Stimulated activated CD8-positive, alpha-beta memory T cell treated with anti-CD3 and anti-CD28 coated beads, Interleukin-7, amount 100 ng/mL, for 48 hours (primary cell): ENCODE measurements around the gene ZNF750.
A peak's percentile ranks its signal among the peaks of the same experiment; 100 is the strongest.
"Not testable (repeated sequence)": the region's sequence is repeated elsewhere in the genome, so short reads cannot be mapped to it uniquely, and the experiment has no call there.

Experiments used
- DNase-seq, 2 donors: peaks; one replicate each; pipeline ENCODE4 v3.0.0-alpha.2; 2020; ENCODE audit warnings: low read depth in 1 of 2; ENCODE audit errors: extremely low read depth in 1 of 2

ZNF750 gene

GRCh38 chr17:82798752-82799151 is 41.1 kb downstream of the ZNF750 start:
- no peak for DNase-seq

DNA sequence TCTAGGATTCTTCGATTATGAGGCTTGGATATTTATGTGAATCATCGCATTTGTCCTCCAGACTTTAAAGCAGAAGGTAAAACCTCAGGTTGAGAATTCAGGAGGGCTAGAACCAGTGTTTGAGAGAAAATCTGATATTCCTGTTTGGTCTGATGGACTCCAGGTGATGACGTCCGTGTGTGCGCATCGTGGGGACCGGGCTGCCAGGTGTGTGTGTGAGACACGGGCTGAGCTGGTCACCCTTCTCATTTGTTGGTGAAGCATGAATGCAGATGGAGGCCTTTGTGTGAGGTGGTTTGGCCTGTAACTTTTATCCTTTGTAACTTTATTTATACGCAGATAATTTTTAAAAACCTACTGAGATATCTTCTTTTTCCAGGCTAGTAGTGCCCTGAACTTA is 42.8 kb downstream of the ZNF750 start:
- no peak for DNase-seq

DNA sequence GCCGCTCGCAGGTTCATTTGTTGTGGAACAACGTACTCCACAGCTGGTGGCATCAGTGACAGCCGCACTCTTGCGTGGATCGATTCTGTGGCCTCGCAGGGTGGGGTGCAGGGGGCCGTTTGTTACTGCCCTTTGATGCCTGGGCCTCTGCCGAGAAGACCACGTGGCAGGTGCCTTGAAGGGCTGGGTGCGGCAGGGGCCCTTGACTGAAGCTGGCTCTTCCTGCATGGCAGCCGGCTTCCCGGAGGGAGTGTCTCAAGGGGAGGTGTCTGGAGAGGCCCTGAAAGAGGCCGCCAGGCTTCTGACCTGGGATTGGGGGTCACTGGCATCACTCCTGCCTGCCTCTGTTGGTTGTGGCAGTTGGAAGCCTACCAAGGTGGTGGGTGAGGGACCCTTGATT is 44.2 kb downstream of the ZNF750 start:
- no peak for DNase-seq

- no peak for DNase-seq
Observed at GRCh38 chr17:82794781-82795482, 44.9 kb downstream of the ZNF750 start.

DNA sequence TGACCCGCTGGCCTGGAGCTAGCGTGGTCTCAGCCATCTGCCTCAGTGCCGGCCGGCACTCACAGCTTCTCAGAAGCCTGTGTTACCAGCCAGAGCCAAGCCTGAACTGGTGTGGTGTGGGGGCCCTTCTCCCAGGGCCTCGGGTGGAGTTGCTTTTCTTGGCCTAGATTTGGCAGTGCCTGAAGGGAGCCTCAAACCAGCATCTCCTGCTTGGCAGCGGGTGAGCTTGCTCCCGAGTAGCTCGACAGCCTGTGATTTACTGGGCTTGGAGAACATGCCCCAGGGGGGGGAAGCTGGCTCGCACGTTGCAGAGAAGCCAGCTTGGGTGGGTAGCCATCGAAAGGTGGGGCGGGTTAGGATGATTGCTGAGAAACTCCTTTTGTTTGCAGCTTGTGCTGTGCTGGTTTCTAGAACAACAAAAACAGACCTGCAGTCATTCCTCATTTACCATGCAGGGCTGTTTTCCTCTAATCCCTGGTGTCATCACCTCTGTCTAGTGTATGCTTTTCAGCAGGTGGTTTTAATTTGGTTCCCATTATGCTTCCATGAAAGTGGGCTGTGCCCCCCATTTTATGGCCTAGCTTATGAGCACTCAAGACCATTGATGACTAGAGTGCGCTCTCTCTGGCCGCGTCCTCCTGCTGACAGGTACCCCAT is 45.7 kb downstream of the ZNF750 start:
- DNase-seq = no peak

DNA sequence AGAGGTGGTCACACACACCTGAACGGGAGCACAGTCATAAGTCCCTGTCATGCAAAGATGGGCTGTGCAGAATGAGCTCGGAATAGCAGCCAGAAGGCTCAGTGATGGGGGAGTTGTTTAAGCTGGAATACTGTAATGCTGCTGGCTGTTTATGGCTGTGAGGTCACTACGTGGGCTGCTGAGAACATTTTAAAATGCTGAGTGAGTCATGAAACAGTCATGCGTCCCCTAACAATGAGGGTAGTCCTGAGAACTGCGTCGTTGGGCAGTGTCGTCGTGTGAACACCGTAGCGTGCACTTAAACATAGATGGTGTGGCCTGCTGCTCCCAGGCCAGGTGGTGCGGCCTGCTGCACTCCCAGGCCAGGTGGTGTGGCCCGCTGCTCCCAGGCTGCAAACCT is 48.3 kb downstream of the ZNF750 start:
- DNase-seq = no peak

- DNase-seq = no peak
Observed at GRCh38 chr17:82790391-82790790, 49.4 kb downstream of the ZNF750 start.

DNA sequence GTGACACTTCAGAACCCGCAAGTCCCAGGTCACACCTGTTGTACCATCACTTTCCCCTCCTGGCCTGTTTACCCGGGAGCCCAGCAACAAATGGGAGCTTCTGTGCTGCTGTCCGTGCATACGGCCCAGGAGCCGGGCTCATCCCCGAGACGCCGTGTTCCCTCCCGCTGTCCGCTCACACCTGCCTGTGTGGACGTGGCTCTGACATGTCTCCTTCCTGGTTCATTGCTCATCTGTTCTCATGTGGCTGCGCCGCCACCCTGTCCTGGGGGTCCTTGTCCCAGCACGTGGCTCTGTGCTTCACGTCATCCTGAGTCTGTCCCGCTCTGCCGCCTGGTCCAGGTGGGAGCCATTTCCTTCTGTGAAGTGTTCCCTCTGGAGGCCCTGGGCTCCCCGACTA is 50.0 kb downstream of the ZNF750 start:
- DNase-seq = no peak

DNA sequence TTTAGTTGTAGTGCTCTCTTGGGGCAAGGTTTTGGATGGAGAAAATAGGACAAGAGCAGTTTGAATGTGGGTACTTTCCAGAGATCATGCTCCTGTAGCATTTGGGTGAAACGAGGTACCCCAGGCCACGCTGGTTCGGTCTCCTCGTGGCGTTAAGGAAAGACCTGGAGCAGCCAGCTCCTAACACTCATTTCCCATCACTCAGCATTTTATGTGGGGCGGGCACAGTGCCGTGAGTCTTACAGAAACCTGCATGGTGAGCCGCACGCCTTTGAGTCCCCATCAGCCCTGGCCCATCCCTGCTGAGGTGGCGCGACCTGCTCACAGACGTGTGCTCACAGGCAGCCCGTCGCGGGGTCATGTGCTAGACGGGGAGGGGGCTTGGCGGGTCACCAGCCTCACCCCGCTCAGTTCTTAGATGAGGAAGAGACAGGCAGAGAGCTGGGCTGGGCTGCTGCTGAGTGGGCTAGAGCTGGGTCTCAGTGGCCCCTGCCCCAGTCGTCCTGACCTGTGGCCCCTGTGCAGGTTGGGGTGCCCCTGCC is 50.7 kb downstream of the ZNF750 start:
- no peak for DNase-seq

DNA sequence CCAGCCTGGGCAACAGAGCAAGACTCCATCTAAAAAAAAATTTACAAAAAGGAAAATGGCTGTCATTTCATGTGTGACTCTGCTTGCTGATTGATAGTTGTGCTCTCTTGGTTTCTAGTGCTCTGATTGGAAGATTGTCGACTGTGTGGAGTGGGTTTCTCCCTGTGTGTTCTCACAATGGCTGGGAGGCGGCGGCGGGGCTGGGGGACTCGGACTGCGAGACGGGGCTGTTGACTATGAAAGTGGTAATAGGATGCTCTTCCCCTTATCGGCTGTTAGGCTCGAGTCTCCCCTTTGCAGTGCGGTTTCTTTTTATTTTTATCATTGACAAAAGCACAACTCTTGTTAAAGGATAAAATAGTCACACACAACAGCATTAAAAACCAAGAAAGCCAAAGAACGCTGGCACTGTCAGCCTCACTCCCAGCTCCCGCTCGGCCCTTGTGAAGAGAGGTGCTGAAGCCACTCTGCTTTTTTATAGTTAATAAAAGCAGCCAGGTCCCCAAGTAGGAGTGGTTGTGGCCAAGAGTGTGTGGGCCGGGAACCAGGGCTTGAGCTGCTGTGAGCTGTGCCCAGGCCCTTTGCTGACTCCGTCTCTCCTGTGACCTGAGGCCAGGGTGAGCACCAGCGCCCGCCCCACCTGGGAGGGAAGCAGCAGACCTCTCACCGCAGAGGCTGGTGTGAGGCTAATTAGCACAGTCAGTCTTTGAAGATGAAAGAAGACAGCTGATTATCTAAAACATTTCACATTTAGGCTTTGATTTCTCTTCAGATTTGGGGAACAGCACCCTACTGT is 51.4 kb downstream of the ZNF750 start:
- no peak for DNase-seq

- DNase-seq = no peak
Observed at GRCh38 chr17:82787081-82787848, 52.6 kb downstream of the ZNF750 start.

DNA sequence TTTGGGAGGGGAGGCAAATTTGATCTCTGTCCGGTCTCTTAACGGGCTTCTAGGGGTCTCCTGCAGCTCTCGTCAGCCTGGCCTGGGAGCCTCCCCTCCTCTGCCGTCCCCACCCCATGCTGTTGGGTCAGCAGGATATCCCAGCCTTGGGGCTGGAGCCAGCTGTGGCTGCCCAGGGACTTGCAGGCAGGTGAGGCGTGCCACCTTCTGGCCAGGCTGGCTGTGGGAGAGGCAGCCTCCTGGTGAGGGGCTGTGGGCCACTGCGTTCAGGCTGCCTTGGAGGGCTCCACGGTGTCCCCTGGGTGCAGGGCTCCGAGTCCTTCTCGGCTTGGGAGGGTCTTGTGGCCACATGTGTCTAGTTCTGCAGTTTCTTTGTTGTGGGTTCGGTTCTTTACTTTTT is 53.4 kb downstream of the ZNF750 start:
- no peak for DNase-seq

DNA sequence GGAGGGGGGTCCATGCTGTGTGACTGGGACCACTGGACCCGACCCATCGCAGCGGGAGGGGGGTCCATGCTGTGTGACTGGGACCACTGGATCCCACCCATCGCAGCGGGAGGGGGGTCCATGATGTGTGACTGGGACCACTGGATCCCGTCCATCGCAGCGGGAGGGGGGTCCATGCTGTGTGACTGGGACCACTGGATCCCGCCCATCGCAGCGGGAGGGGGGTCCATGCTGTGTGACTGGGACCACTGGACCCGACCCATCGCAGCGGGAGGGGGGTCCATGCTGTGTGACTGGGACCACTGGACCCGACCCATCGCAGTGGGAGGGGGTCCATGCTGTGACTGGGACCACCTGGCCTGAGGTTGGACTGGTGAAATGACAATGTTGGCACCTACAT is 54.2 kb downstream of the ZNF750 start:
- not testable (repeated sequence) for DNase-seq

DNA sequence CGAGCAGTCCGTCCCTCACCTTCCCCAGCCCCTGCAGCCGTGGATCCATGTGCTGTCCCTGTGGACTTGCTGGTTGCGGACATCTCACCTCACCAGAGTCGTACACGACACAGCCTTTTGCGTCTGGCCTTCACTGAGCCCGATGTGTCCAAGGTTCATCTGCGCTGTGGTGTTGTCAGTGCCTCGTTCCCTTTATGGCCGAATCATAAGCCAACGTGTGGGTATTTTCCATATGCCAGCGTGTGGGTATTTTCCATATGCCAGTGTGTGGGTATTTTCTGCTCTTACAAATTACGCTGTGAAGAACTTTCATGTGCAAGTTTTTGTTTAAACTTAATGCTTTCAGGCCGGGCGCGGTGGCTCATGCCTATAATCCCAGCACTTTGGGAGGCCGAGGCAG is 56.3 kb downstream of the ZNF750 start:
- no peak for DNase-seq

- DNase-seq = no peak
Observed at GRCh38 chr17:82782657-82783207, 57.1 kb downstream of the ZNF750 start.

- peak; percentile 45 to 49 for DNase-seq
Observed at GRCh38 chr17:82781894-82782274, 57.9 kb downstream of the ZNF750 start.

DNA sequence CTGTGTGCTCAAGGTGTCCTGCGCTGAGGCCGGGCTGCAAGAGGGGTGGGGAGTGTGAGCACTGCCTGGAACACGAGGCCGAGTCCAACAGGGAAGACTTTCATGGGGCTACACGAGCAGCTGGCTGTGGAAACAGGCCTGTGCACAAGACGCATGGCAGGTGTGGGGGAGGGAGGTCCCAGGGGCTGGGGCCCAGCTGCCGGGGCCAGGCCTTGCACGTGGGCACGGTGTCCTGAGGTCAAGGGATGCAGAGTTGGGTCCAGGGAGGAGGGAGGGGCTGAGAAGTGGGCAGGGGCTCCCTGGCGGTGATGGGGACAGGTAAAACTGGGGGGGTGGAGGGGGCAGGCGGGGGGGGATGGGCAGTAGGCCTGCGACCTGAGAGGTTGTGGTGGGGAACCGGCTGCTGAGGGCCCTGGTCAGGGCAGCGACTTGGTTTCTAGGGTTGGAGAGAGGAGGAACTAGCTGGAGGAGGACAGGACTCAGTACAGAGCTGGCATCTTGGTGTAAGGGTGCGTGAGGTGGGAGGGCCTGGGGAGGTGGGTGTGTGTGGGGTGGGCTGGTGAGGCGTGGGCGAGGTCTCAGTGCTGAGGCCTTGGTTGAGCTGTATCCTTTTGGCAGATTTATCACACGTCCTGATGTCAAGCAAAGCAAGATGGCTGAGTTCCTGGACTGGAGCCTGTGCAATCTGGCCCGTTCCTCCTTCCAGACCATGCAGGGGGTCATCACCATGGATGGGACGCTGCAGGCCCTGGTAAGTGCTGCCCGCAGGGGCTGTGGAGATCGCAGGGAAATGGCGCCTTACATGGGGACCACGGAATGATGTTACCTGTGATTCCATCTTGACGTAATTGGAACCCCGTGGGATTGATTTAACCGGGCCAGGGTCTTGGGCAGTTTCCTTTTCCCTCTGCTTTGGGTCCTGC is 58.6 kb downstream of the ZNF750 start:
- no peak for DNase-seq

DNA sequence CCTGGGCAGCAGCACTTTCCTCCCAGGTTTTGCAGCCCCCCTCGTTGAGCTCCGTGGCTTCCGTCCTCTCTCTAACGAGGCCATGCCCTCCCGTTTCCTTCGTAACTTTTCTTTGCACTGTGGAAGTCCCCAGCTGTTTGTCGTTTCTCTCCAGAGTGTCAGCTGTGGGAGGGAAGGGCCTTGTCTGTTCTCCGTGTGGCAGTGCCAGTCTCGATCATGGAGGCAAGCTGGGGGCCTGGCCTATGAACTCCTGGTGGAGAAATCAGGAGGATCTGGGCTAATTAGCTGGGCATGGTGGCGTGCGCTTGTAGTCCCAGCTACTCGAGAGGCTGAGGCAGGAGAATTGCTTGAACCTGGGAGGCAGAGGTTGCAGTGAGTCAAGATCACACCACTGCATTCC is 59.6 kb downstream of the ZNF750 start:
- DNase-seq = no peak

DNA sequence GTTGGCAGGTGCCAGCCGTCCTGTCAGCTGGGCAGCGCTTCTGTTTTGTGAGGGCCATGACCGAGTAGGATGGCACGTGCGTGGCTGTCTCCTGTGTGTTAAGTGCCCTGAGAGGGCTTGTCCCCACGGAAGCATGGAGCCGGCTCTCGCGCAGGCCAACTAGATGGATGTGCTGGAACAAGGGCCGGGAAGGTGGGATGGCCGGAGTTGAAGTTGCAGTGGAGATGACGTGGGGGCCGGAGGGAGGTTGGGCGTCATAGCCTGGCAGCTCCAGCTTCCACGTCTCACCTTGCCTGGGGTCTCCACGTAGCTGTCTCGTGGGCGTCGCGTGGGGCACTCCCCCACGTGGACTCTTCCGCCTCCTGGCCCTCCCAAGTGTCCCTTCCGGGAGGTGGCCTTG is 60.3 kb downstream of the ZNF750 start:
- no peak for DNase-seq
